A549 (cell line): Measurements from ENCODE around the gene IPP. TPM values are rescaled to one million over a fixed set of nuclear protein-coding genes. Genes with fewer than 3 reads are reported as not detected.

ENCODE experiments used
- ATAC-seq, 2 experiments: fragments of 200-7000 bp in 1 of 2; fragments of >200 bp in 1 of 2; cut with Nextera tagmentation in 1 of 2; cut with Tn5 transposase in 1 of 2; 3 replicates each; pipeline versions ENCODE4 v1.8.0 to v1.9.1; 2018 to 2020; ENCODE audit warnings: mild to moderate bottlenecking in 1 of 2, moderate library complexity in 1 of 2
- CTCF ChIA-PET: fragments of 300-600 bp; sonication (Branson Sonifier 250); formaldehyde crosslinking; extraction: SDS; loops from one replicate; lab custom pipeline; 2021; ENCODE audit warnings: antibody characterized with exemption, inconsistent platforms; lab: Yijun Ruan, JAX
- POLR2A ChIA-PET: fragments of 350-600 bp; formaldehyde crosslinking; extraction: SDS; loops from one replicate; lab custom pipeline; 2021; ENCODE audit warnings: antibody characterized with exemption, inconsistent platforms; lab: Yijun Ruan, JAX
- DNase-seq, 2 experiments: peaks; one replicate each; pipeline versions ENCODE4 v3.0.0 to v3.0.0-alpha.2; 2011 to 2016; ENCODE audit warnings: low read depth in 1 of 2, low spot score in 1 of 2
- FAIRE-seq: peaks from 2 replicates; lab custom pipeline; 2011; peaks lifted over from hg19 to GRCh38; lab: Jason Lieb, UNC
- H3K27ac ChIP-seq, 2 experiments: fragments of >200 bp; sonication (Bioruptor Twin); formaldehyde crosslinking; 3 replicates each; pipeline ENCODE4 v1.5.1; 2016 to 2017
- H3K4me1 ChIP-seq: fragments of >200 bp; sonication (Bioruptor Twin); formaldehyde crosslinking; 3 replicates; pipeline ENCODE4 v1.6.1; 2016
- H3K4me2 ChIP-seq: fragments of >200 bp; sonication (Bioruptor Twin); formaldehyde crosslinking; 3 replicates; pipeline ENCODE4 v1.6.1; 2016
- H3K4me3 ChIP-seq: fragments of >200 bp; sonication (Bioruptor Twin); formaldehyde crosslinking; 3 replicates; pipeline ENCODE4 v1.5.1; 2016
- H3K9me3 ChIP-seq: fragments of >200 bp; sonication (Bioruptor Twin); formaldehyde crosslinking; 3 replicates; pipeline ENCODE4 v1.6.1; 2016
- BCL3 ChIP-seq: fragments of >200 bp; sonication (Bioruptor Twin); formaldehyde crosslinking; IDR thresholded peaks from 3 replicates; pipeline ENCODE4 v1.6.1; 2016
- BHLHE40 ChIP-seq: IDR thresholded peaks from 2 replicates; pipeline ENCODE4 v1.6.1; 2012; ENCODE audit warnings: low read depth, low read length, inconsistent platforms
- CBX2 ChIP-seq: fragments of 200-600 bp; sonication (generic); IDR thresholded peaks from 2 replicates; pipeline ENCODE4 v1.6.1; 2016; ENCODE audit warnings: low read depth, mild to moderate bottlenecking, borderline replicate concordance
- CEBPB ChIP-seq, 2 experiments: fragments of >200 bp in 1 of 2; sonication (Bioruptor Twin) in 1 of 2; formaldehyde crosslinking in 1 of 2; IDR thresholded peaks; 2 replicates each; pipeline ENCODE4 v1.6.1; 2012 to 2016
- CTCF ChIP-seq: fragments of >200 bp; sonication (Bioruptor Twin); formaldehyde crosslinking; IDR thresholded peaks from 3 replicates; pipeline ENCODE4 v1.5.1; 2016
- EHMT2 ChIP-seq: fragments of 200-600 bp; sonication (generic); IDR thresholded peaks from 2 replicates; pipeline ENCODE4 v1.6.1; 2016; ENCODE audit warnings: antibody characterized with exemption, low read depth, mild to moderate bottlenecking, moderate library complexity
- EP300 ChIP-seq, 2 experiments: fragments of >200 bp; sonication (Bioruptor Twin); formaldehyde crosslinking; IDR thresholded peaks; 2 replicates in 1 of 2; 3 replicates in 1 of 2; pipeline ENCODE4 v1.6.1; 2016 to 2017
- ESRRA ChIP-seq: fragments of 150-350 bp; IDR thresholded peaks from 2 replicates; pipeline ENCODE4 v1.6.1; 2014; ENCODE audit warnings: mild to moderate bottlenecking, low read length, borderline replicate concordance
- FOSL2 ChIP-seq, 2 experiments: fragments of 450-650 bp in 1 of 2; fragments of >200 bp in 1 of 2; sonication (Bioruptor Twin) in 1 of 2; formaldehyde crosslinking; IDR thresholded peaks; 2 replicates each; pipeline versions ENCODE4 v1.5.0 to v1.6.1; 2016 to 2020; ENCODE audit warnings: mild to moderate bottlenecking in 1 of 2, moderate library complexity in 1 of 2
- HDAC2 ChIP-seq: fragments of 200-600 bp; sonication (generic); IDR thresholded peaks from 2 replicates; pipeline ENCODE4 v1.6.1; 2016
- HMGXB4 ChIP-seq: fragments of 250-450 bp; sonication (Bioruptor Pico); IDR thresholded peaks from 2 replicates; pipeline ENCODE4 v1.5.0; 2021; ENCODE audit warnings: mild to moderate bottlenecking, moderate library complexity, borderline replicate concordance
- JUNB ChIP-seq: fragments of >200 bp; sonication (Bioruptor Twin); formaldehyde crosslinking; IDR thresholded peaks from 2 replicates; pipeline ENCODE4 v1.6.1; 2016
- MAZ ChIP-seq: fragments of 150-350 bp; IDR thresholded peaks from 2 replicates; pipeline ENCODE4 v1.6.1; 2014; ENCODE audit warnings: antibody characterized with exemption, low read depth, low read length, borderline replicate concordance
- NR3C1 ChIP-seq: fragments of >200 bp; sonication (Bioruptor Twin); formaldehyde crosslinking; IDR thresholded peaks from 3 replicates; pipeline ENCODE4 v1.6.1; 2017
- PHF8 ChIP-seq: fragments of 200-600 bp; sonication (generic); IDR thresholded peaks from 2 replicates; pipeline ENCODE4 v1.6.1; 2016; ENCODE audit warnings: low read depth, mild to moderate bottlenecking, antibody characterized with exemption, moderate library complexity, borderline replicate concordance
- SREBF2 ChIP-seq: fragments of 450-650 bp; IDR thresholded peaks from 2 replicates; pipeline ENCODE4 v1.6.1; 2014; ENCODE audit warnings: mild to moderate bottlenecking, moderate library complexity
- TP53 ChIP-seq: fragments of 250-450 bp; sonication (Bioruptor Pico); IDR thresholded peaks from 2 replicates; pipeline ENCODE4 v1.5.0; 2021; ENCODE audit warnings: mild to moderate bottlenecking, moderate library complexity
- ZSCAN20 ChIP-seq: fragments of 250-450 bp; sonication (Bioruptor Pico); IDR thresholded peaks from 2 replicates; pipeline ENCODE4 v1.8.0; 2022; ENCODE audit warnings: mild to moderate bottlenecking, moderate library complexity
- WGBS: methylation state at CpG from one replicate; pipeline ENCODE4 v1.1.6; 2017; ENCODE audit errors: missing lambda C conversion rate; 5-methylcytosine and 5-hydroxymethylcytosine counted together
- polyA plus RNA-seq, 4 experiments: library from polyadenylated mRNA; depleted of rRNA in 3 of 4; stranded (reverse); fragments of >200 nt; fragmentation: RNase III in 1 of 4; extraction: RNeasy Plus Mini Kit Qiagen cat#74134 plus additional on column Dnase treatment in 1 of 4; gene quantifications; 2 replicates in 3 of 4; 3 replicates in 1 of 4; pipeline ENCODE4 v1.2.3, GENCODE V29; 2011 to 2017

Gene IPP
- polyA plus RNA-seq, 2 of the 4 experiments (the other 2 are of a cell fraction): 7.6 to 11.9 TPM

- ChIA-PET POLR2A (no interaction called here), CTCF (interaction anchor here (0.6 kb wide), 1 partner anchor 363 kb away, joined by 4 read pairs; no protein-coding TSS in a partner anchor)
- no peaks in the 10 kb centered on the region for H3K4me1 ChIP-seq
- TF ChIP-seq HDAC2 (no peak), EP300 (IDR thresholded peaks at IDR 0.05) (no peak), CBX2 (no peak), MAZ (no peak), ESRRA (no peak), CEBPB (IDR thresholded peaks at IDR 0.05) (no peak), SREBF2 (no peak), PHF8 (no peak), JUNB (no peak), BHLHE40 (no peak), ZSCAN20 (CRISPR knock-in tag) (no peak), TP53 (CRISPR knock-in tag) (no peak)
- WGBS: 92% methylated on average over 13 of the region's 13 CpGs
- H3K4me3 ChIP-seq: no peak overlapping the region
- DNase-seq: no peak
- no peak for ATAC-seq
- no peaks in the 10 kb centered on the region for H3K9me3 ChIP-seq
- H3K27ac ChIP-seq: no peak overlapping the region
- FAIRE-seq: no peak
- no peak overlapping the region for H3K4me2 ChIP-seq
These were observed 15.7 kb upstream of the IPP start for GRCh38 chr1:45765999-45766792.

- no peak for TF ChIP-seq CTCF
- POLR2A ChIA-PET: no interaction called here
- DNase-seq (no peak), FAIRE-seq (no peak), ATAC-seq (no peak)
- 36% methylated on average over 3 of the region's 3 CpGs for WGBS
- CTCF ChIA-PET: no interaction called here
- Histone ChIP-seq H3K4me1 (no peaks in the 10 kb centered on the region), H3K4me2 (no peak overlapping the region), H3K4me3 (no peak overlapping the region), H3K27ac (no peak overlapping the region), H3K9me3 (no peaks in the 10 kb centered on the region)
These were observed 11.8 kb upstream of the IPP start for GRCh38 chr1:45762291-45762690.

- no peak for FAIRE-seq
- CTCF ChIA-PET: interaction anchor here (0.6 kb wide), 1 partner anchor 332 kb away, joined by 3 read pairs; no protein-coding TSS in a partner anchor
- WGBS: 80% methylated on average over 5 of the region's 5 CpGs
- H3K4me1 ChIP-seq: peaks cover 6% of the 10 kb centered on the region; the same call in 2 of the 3 replicates
- H3K9me3 ChIP-seq: no peaks in the 10 kb centered on the region
- POLR2A ChIA-PET: no interaction called here
- TF ChIP-seq BCL3 (no peak), BHLHE40 (no peak)
- ATAC-seq: no peak
- no peak overlapping the region for H3K4me3 ChIP-seq
- no peak overlapping the region for H3K27ac ChIP-seq
- H3K4me2 ChIP-seq: no peak overlapping the region
- DNase-seq: no peak
These were observed 5.2 kb upstream of the IPP start for GRCh38 chr1:45755697-45756096.

- no peak for ATAC-seq
- no peak overlapping the region for H3K27ac ChIP-seq
- TF ChIP-seq HMGXB4 (no peak), NR3C1 (no peak), CTCF (no peak), ESRRA (no peak), FOSL2 (IDR thresholded peaks at IDR 0.05) (no peak), FOSL2 (CRISPR knock-in tag; IDR thresholded peaks at IDR 0.05) (no peak), HDAC2 (no peak), EHMT2 (no peak)
- TF ChIP-seq, all 56 proteins: peak for 0
- 85% methylated on average over 11 of the region's 11 CpGs for WGBS
- ChIA-PET CTCF (interaction anchor here (1.2 kb wide), 1 partner anchor 90 kb away, joined by 3 read pairs; no protein-coding TSS in a partner anchor), POLR2A (no interaction called here)
- Histone ChIP-seq H3K4me3 (no peak overlapping the region), H3K4me1 (peaks cover 6% of the 10 kb centered on the region; the same call in 2 of the 3 replicates), H3K9me3 (no peaks in the 10 kb centered on the region), H3K4me2 (no peak overlapping the region)
- DNase-seq (no peak), FAIRE-seq (no peak)
These were observed 3.0 kb upstream of the IPP start for GRCh38 chr1:45753248-45754037.
